Lung (tissue), 12 donors: ENCODE results near the gene NLGN1. TPM values are rescaled to one million over a fixed set of nuclear protein-coding genes. Genes with fewer than 3 reads are reported as not detected.

Experiments used
- ATAC-seq: fragments of 200-7000 bp; cut with Tn5 transposase; one replicate; pipeline ENCODE4 v1.9.1; 2020; ENCODE audit warnings: moderate number of reproducible peaks; ENCODE audit not compliant: insufficient read depth, low FRiP score
- DNase-seq, 3 donors: peaks; one replicate each; pipeline ENCODE4 v3.0.0-alpha.2; 2013 to 2017
- H3K27ac ChIP-seq, 2 donors: one replicate each; pipeline ENCODE4 v1.5.1; 2013; ENCODE audit warnings: mild to moderate bottlenecking in 2 of 2, moderate library complexity in 2 of 2, control low read depth in 1 of 2, inconsistent platforms in 1 of 2, low read depth in 1 of 2, low read length in 1 of 2
- H3K27me3 ChIP-seq, 3 donors: one replicate each; pipeline ENCODE4 v1.5.1; 2013; ENCODE audit warnings: low read length in 2 of 3; ENCODE audit not compliant: control insufficient read depth in 3 of 3, insufficient read depth in 3 of 3
- H3K36me3 ChIP-seq, 4 donors: one replicate each; pipeline ENCODE4 v1.5.1; 2013; ENCODE audit warnings: low read length in 4 of 4, mild to moderate bottlenecking in 1 of 4, moderate library complexity in 1 of 4; ENCODE audit not compliant: control insufficient read depth in 4 of 4, insufficient read depth in 4 of 4
- H3K4me1 ChIP-seq, 5 donors: one replicate each; pipeline ENCODE4 v1.5.1; 2013; ENCODE audit warnings: low read length in 5 of 5, mild to moderate bottlenecking in 2 of 5, moderate library complexity in 1 of 5; ENCODE audit not compliant: control insufficient read depth in 5 of 5, insufficient read depth in 5 of 5
- H3K4me3 ChIP-seq: one replicate; pipeline ENCODE4 v1.5.1; 2013; ENCODE audit warnings: mild to moderate bottlenecking, control low read depth, moderate library complexity
- H3K9ac ChIP-seq, 2 donors: one replicate each; pipeline ENCODE4 v1.5.1; 2013; ENCODE audit warnings: low read length in 2 of 2, control low read depth in 1 of 2; ENCODE audit not compliant: insufficient read depth in 1 of 2
- H3K9me3 ChIP-seq, 4 donors: one replicate each; pipeline ENCODE4 v1.5.1; 2013; ENCODE audit warnings: low read length in 3 of 4, mild to moderate bottlenecking in 1 of 4, moderate library complexity in 1 of 4; ENCODE audit not compliant: control insufficient read depth in 4 of 4, insufficient read depth in 3 of 4
- CTCF ChIP-seq: IDR thresholded peaks from 2 replicates; pipeline ENCODE4 v1.5.1; 2012; ENCODE audit warnings: mild to moderate bottlenecking; ENCODE audit errors: control extremely low read depth, extremely low read depth
- WGBS, 2 donors: extraction: QIAGEN DNeasy Blood & Tissue Kit; methylation state at CpG; one replicate each; pipeline ENCODE4 v1.1.7; 2013; 5-methylcytosine and 5-hydroxymethylcytosine counted together
- polyA plus RNA-seq, 2 donors: library from polyadenylated mRNA; stranded (reverse); fragments of 200-250 nt; gene quantifications; one replicate each; pipeline ENCODE4 v1.2.1, GENCODE V29; 2013
- total RNA-seq, 2 donors: library from RNA; depleted of rRNA in 1 of 2; stranded (reverse); fragments of >200 nt in 1 of 2; gene quantifications; one replicate each; pipeline ENCODE4 v1.2.1, GENCODE V29; 2014 to 2021
- donor health status: control.
- donor health status: control.
- donor health status: Bipolar disorder and iron deficiency.
- donor health status: healthy.
- donor health status: DM: yes; HTN: yes; CAD: no.

Gene NLGN1
- total and polyA plus RNA-seq, 4 donors, result 0.24 to 22.2 (median 1.9) TPM

DNA sequence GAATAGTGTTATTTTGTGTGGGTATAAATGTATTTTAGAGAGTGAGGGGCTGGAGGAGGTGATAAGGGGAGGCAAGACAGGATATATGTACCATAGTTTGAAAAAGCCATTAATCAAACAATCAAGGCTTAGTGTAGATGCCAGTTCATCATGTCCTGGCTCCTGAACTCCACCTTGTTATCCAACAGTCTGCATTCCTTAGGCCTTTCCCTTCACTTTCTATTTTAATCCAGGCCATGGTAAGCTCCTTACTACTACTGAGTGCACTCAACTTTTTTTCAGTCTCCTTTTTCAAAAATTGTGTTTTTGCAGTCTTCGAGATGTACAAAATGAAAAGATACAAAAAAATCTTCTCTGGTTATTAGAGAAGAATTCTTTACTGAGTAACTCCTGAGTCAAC, 761.1 kb downstream of the NLGN1 start:
- Histone ChIP-seq H3K9ac (no peak overlapping the region), H3K4me1 (no peaks in the 10 kb centered on the region), H3K27me3 (no peaks in the 10 kb centered on the region), H3K4me3 (no peak overlapping the region), H3K36me3 (no peaks in the 10 kb centered on the region), H3K27ac (no peak overlapping the region), H3K9me3 (no peaks in the 10 kb centered on the region)
- WGBS, 2 donors, result 82 to 96% methylated on average over 1 of the region's 1 CpG
- ATAC-seq (no peak), DNase-seq (no peak)
- no peak for TF ChIP-seq CTCF

- Histone ChIP-seq H3K27ac (no peak overlapping the region), H3K27me3 (no peaks in the 10 kb centered on the region), H3K36me3 (no peaks in the 10 kb centered on the region), H3K4me3 (no peak overlapping the region), H3K9me3 (peaks cover 0 to 1% (median 0%) of the 10 kb centered on the region in 4 donors), H3K9ac (no peak overlapping the region), H3K4me1 (no peaks in the 10 kb centered on the region)
- no peak for ATAC-seq
- no peak for DNase-seq
- 90 to 94% methylated on average over 3 of the region's 3 CpGs for WGBS, 2 donors
- no peak for TF ChIP-seq CTCF
Measured at GRCh38 chr3:174159604-174160003, 762.1 kb downstream of the NLGN1 start.

DNA sequence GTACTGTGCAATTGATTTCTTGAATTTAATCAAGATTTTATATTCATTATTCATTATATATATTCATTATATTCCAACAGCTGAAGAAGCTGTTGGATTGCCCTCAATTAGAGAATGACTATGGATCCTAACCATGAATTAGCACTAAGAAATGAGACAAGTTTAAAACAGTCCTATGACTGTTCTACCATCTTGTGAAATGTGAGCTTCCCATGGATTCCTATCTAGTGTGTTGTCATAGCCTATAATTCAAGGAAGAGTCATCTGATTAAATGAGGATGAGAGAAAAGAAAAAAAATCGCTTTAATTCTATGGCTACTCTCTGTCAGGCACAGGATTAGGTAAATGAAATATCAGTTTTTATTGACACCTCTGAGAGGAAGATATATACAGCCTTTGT, 765.0 kb downstream of the NLGN1 start:
- no peaks in the 10 kb centered on the region for H3K27me3 ChIP-seq
- TF ChIP-seq CTCF, result no peak
- H3K4me3 ChIP-seq, result no peak overlapping the region
- peaks cover 0 to 5% (median 0%) of the 10 kb centered on the region in 4 donors for H3K9me3 ChIP-seq
- H3K9ac ChIP-seq, result no peak overlapping the region
- no peak overlapping the region for H3K27ac ChIP-seq
- WGBS, 2 donors, result 90 to 91% methylated on average over 1 of the region's 1 CpG
- H3K36me3 ChIP-seq, result no peaks in the 10 kb centered on the region
- no peak for DNase-seq
- H3K4me1 ChIP-seq, result no peaks in the 10 kb centered on the region
- ATAC-seq, result no peak

GRCh38 chr3:174168026-174168425, 770.5 kb downstream of the NLGN1 start:
- no peaks in the 10 kb centered on the region for H3K27me3 ChIP-seq
- H3K4me3 ChIP-seq, result no peak overlapping the region
- peaks cover 0 to 2% (median 0%) of the 10 kb centered on the region in 5 donors for H3K4me1 ChIP-seq
- H3K36me3 ChIP-seq, result no peaks in the 10 kb centered on the region
- ATAC-seq (no peak), DNase-seq (no peak)
- no peak overlapping the region for H3K27ac ChIP-seq
- no peak overlapping the region for H3K9ac ChIP-seq
- H3K9me3 ChIP-seq, result peaks cover 0 to 5% (median 1%) of the 10 kb centered on the region in 4 donors
- WGBS, 2 donors, result 59 to 86% methylated on average over 1 of the region's 1 CpG
- no peak for TF ChIP-seq CTCF
